Endothelial cell of umbilical vein (primary cell): ENCODE results near the gene CDH2. TPM values are rescaled to one million over a fixed set of nuclear protein-coding genes. Genes with fewer than 3 reads are reported as not detected.

ENCODE experiments used
- BruUV-seq: library from RNA; stranded (reverse); fragments of 400-500 nt; replicated peaks from 2 replicates; lab custom pipeline; 2021; lab: Mats Ljungman, UMichigan
- CTCF ChIA-PET: fragments of 300-600, 350-600 bp; sonication (Branson Sonifier 250); formaldehyde crosslinking; loops from one replicate; lab custom pipeline; 2021; ENCODE audit warnings: antibody characterized with exemption, inconsistent platforms; lab: Charles Lee
- POLR2A ChIA-PET: fragments of 300-600, 350-600 bp; sonication (Branson Sonifier 250); formaldehyde crosslinking; loops from one replicate; lab custom pipeline; 2021; ENCODE audit warnings: antibody characterized with exemption, inconsistent platforms; lab: Charles Lee
- DNase-seq: peaks from one replicate; pipeline ENCODE4 v3.0.0-alpha.2; 2011; ENCODE audit warnings: low read depth, low spot score
- FAIRE-seq: peaks from 2 replicates; lab custom pipeline; 2011; peaks lifted over from hg19 to GRCh38; lab: Jason Lieb, UNC
- H2AFZ ChIP-seq: 2 replicates; pipeline ENCODE4 v1.6.0; 2012; ENCODE audit warnings: low read depth, low read length, control low read depth, inconsistent platforms
- H3K27ac ChIP-seq: 2 replicates; pipeline ENCODE4 v1.5.1; 2011; ENCODE audit warnings: low read depth, mild to moderate bottlenecking, control low read depth, low read length, moderate library complexity; ENCODE audit not compliant: insufficient read depth
- H3K27me3 ChIP-seq, 2 experiments: 2 replicates each; pipeline versions ENCODE4 v1.6.0 to v1.6.1; 2011; ENCODE audit warnings: low read length in 2 of 2, mixed read lengths in 1 of 2; ENCODE audit not compliant: control insufficient read depth in 2 of 2, insufficient read depth in 2 of 2
- H3K36me3 ChIP-seq, 2 experiments: 2 replicates in 1 of 2; 3 replicates in 1 of 2; pipeline ENCODE4 v1.5.1; 2011; ENCODE audit warnings: low read length in 2 of 2, mild to moderate bottlenecking in 1 of 2, moderate library complexity in 1 of 2; ENCODE audit not compliant: control insufficient read depth in 2 of 2, insufficient read depth in 2 of 2; ENCODE audit errors: extremely low read depth in 1 of 2
- H3K4me1 ChIP-seq: 3 replicates; pipeline ENCODE4 v1.5.1; 2011; ENCODE audit warnings: mild to moderate bottlenecking, low read length; ENCODE audit not compliant: control insufficient read depth, insufficient read depth; ENCODE audit errors: extremely low read depth
- H3K4me2 ChIP-seq: 2 replicates; pipeline ENCODE4 v1.6.1; 2011; ENCODE audit warnings: low read length, control low read depth, mixed read lengths; ENCODE audit not compliant: insufficient read depth
- H3K4me3 ChIP-seq, 3 experiments: fragments of 200-600 bp in 1 of 3; sonication (generic), shearing (Covaris generic) in 1 of 3; replicated peaks in 1 of 3; 2 replicates each; pipeline ENCODE4 v1.5.1; 2011 to 2016; ENCODE audit warnings: control low read depth in 3 of 3, low read length in 3 of 3, mild to moderate bottlenecking in 2 of 3, inconsistent platforms in 1 of 3, low read depth in 1 of 3, moderate library complexity in 1 of 3; ENCODE audit not compliant: insufficient read depth in 1 of 3
- H3K79me2 ChIP-seq: 2 replicates; pipeline ENCODE4 v1.6.0; 2012; ENCODE audit warnings: low read length, inconsistent platforms; ENCODE audit not compliant: control insufficient read depth, insufficient read depth
- H3K9ac ChIP-seq: replicated peaks from 2 replicates; pipeline ENCODE3; 2011; ENCODE audit warnings: low read length, control low read depth; ENCODE audit not compliant: insufficient read depth; ENCODE audit errors: extremely low read depth
- H3K9me1 ChIP-seq: replicated peaks from 3 replicates; pipeline ENCODE4 v1.6.0; 2011; ENCODE audit warnings: mild to moderate bottlenecking, low read length; ENCODE audit not compliant: control insufficient read depth, insufficient read depth; ENCODE audit errors: extremely low read depth
- H3K9me3 ChIP-seq: replicated peaks from 2 replicates; pipeline ENCODE4 v1.5.1; 2012; ENCODE audit warnings: low read length, inconsistent platforms; ENCODE audit not compliant: control insufficient read depth, insufficient read depth
- H4K20me1 ChIP-seq: replicated peaks from 2 replicates; pipeline ENCODE3; 2011; ENCODE audit warnings: mild to moderate bottlenecking, low read length; ENCODE audit not compliant: control insufficient read depth, insufficient read depth; ENCODE audit errors: extremely low read depth
- CTCF ChIP-seq, 2 donors: IDR thresholded peaks; 1 replicate in 1 of 2; 2 replicates in 1 of 2; pipeline ENCODE4 v1.5.1; 2011; ENCODE audit warnings: low read length in 2 of 2, mild to moderate bottlenecking in 2 of 2, moderate library complexity in 2 of 2, control low read depth in 1 of 2, inconsistent platforms in 1 of 2, low read depth in 1 of 2; ENCODE audit not compliant: insufficient read depth in 1 of 2; ENCODE audit errors: extremely low read depth in 1 of 2
- FOS ChIP-seq: IDR thresholded peaks from 2 replicates; pipeline ENCODE4 v1.6.1; 2011; ENCODE audit warnings: mild to moderate bottlenecking, low read length, moderate library complexity, borderline replicate concordance; ENCODE audit not compliant: insufficient read depth
- GATA2 ChIP-seq: IDR thresholded peaks from 2 replicates; pipeline ENCODE4 v1.7.0; 2011; ENCODE audit warnings: low read depth, mild to moderate bottlenecking, moderate library complexity, mixed read lengths, low read length; ENCODE audit not compliant: insufficient read length, insufficient read depth
- JUN ChIP-seq: IDR thresholded peaks from 2 replicates; pipeline ENCODE4 v1.6.1; 2011; ENCODE audit warnings: borderline replicate concordance, low read depth; ENCODE audit not compliant: insufficient read length, insufficient read depth
- MYC ChIP-seq: IDR thresholded peaks from one replicate; pipeline ENCODE4 v1.6.1; 2011; ENCODE audit warnings: mild to moderate bottlenecking, low read depth, low read length
- POLR2A ChIP-seq: IDR thresholded peaks from 2 replicates; pipeline ENCODE4 v1.6.1; 2012; ENCODE audit warnings: low read depth, mild to moderate bottlenecking, control low read depth, low read length
- POLR2AphosphoS5 ChIP-seq: IDR thresholded peaks from 2 replicates; pipeline ENCODE4 v1.6.1; 2012; ENCODE audit warnings: low read depth, mild to moderate bottlenecking, control low read depth, low read length, moderate library complexity; ENCODE audit not compliant: insufficient read depth
- dilution Hi-C: fragments of 300-500 bp; cut with MboI; formaldehyde crosslinking; loops from one replicate; pipeline ENCODE4 v1.15.0; 2019; ENCODE audit warnings: low sequenced_read_pairs; ENCODE audit not compliant: extremely low pct_ligation_motif_present
- intact Hi-C: fragments of 100-400 bp; cut with micrococcal nuclease; formaldehyde crosslinking; loops from one replicate; pipeline ENCODE4 v1.10.0; 2022
- polyA plus RNA-seq, 4 experiments: library from polyadenylated mRNA; depleted of rRNA in 3 of 4; stranded (reverse) in 3 of 4; unstranded in 1 of 4; fragments of >200 nt; gene quantifications; 2 replicates each; pipeline versions ENCODE4 v1.2.1 to v1.2.3, GENCODE V29; 2011 to 2012; ENCODE audit warnings: missing spikeins in 1 of 4
- total RNA-seq: library from RNA; stranded (reverse); gene quantifications from 2 replicates; pipeline ENCODE4 v1.2.3, GENCODE V29; 2021

Gene CDH2
- total and polyA plus RNA-seq, 2 donors (not counting 3 experiments of a cell fraction or from before 2014, with no cell fraction given), result 37.6 to 59.5 TPM

GRCh38 chr18:28003451-28003850 is 173.5 kb downstream of the CDH2 start:
- Histone ChIP-seq H3K9ac (peak overlapping the region; percentile 17), H3K4me1 (peaks cover 31% of the 10 kb centered on the region), H3K9me3 (no peaks in the 10 kb centered on the region), H3K4me3 (no peak overlapping the region), H3K36me3 (peaks cover under 1 to 3% of the 10 kb centered on the region in 2 experiments), H3K9me1 (no peaks in the 10 kb centered on the region), H3K4me2 (peak overlapping the region; percentile 63), H3K27me3 (no peaks in the 10 kb centered on the region), H2AFZ (peak overlapping the region; percentile 69), H3K79me2 (no peaks in the 10 kb centered on the region), H4K20me1 (no peaks in the 10 kb centered on the region), H3K27ac (peak overlapping the region; percentile 70)
- ChIA-PET POLR2A (no interaction called here), CTCF (interaction anchor here (1.3 kb wide), 1 partner anchor 10 kb away, joined by 4 read pairs; no protein-coding TSS in a partner anchor)
- peak; percentile 78 for FAIRE-seq
- peak; percentile 83 for DNase-seq
- intact Hi-C loops (loop anchor here (1.0 to 5.0 kb wide), 3 partner anchors 114 to 799 kb away; no protein-coding TSS in a partner anchor), dilution Hi-C loops (no loop called here)
- TF ChIP-seq JUN (peak; percentile 64), MYC (no peak), POLR2AphosphoS5 (peak; percentile 59), GATA2 (peak; percentile 29), FOS (peak; percentile 97)
- no TSS peak for BruUV-seq

DNA sequence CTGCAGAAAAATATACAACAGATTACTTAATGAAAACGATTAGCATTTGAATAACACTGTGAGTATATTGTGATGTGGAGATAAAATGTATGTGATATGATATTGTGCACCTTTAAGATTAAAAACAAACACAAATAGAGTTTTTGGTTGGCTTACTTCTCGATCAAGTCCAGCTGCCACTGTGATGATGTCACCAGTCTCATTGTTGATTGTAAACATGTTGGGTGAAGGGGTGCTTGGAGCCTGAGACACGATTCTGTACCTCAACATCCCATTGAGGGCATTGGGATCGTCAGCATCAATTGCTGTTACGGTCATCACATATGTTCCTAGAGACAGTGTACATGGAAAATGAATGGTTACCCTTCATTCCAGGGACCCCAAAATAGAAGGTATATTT is 174.1 kb downstream of the CDH2 start:
- CTCF ChIA-PET, result no interaction called here
- H3K9ac ChIP-seq, result no peak overlapping the region
- BruUV-seq, result no TSS peak
- H3K27ac ChIP-seq, result peak overlapping the region; percentile 70
- FAIRE-seq (no peak), DNase-seq (no peak)
- H3K9me1 ChIP-seq, result no peaks in the 10 kb centered on the region
- H3K9me3 ChIP-seq, result no peaks in the 10 kb centered on the region
- H3K4me3 ChIP-seq, result no peak overlapping the region
- intact Hi-C loops (loop anchor here (1.0 to 5.0 kb wide), 3 partner anchors 114 to 799 kb away; no protein-coding TSS in a partner anchor), dilution Hi-C loops (no loop called here)
- TF ChIP-seq JUN (no peak), FOS (no peak), POLR2A (no peak), CTCF (IDR thresholded peaks at IDR 0.05; ENCODE audit: extremely low read depth in 1 of 2, insufficient read depth in 1 of 2, low read depth in 1 of 2, low read length in 2 of 2) (no peak), GATA2 (no peak), MYC (no peak)
- no peaks in the 10 kb centered on the region for H3K27me3 ChIP-seq
- peaks cover 30% of the 10 kb centered on the region for H3K4me1 ChIP-seq
- no peaks in the 10 kb centered on the region for H3K79me2 ChIP-seq
- peaks cover 2 to 3% of the 10 kb centered on the region in 2 experiments for H3K36me3 ChIP-seq
- H3K4me2 ChIP-seq, result peak overlapping the region; percentile 21
- no peaks in the 10 kb centered on the region for H4K20me1 ChIP-seq
- POLR2A ChIA-PET, result no interaction called here
- H2AFZ ChIP-seq, result no peak overlapping the region
